Daoy (cell line): ENCODE data around the gene NELL1. TPM values are rescaled to one million over a fixed set of nuclear protein-coding genes. Genes with fewer than 3 reads are reported as not detected.

Experiments used
- DNase-seq: peaks from one replicate; pipeline ENCODE4 v3.0.0-alpha.2; 2015; ENCODE audit warnings: low read depth
- total RNA-seq: library from RNA; depleted of rRNA; stranded (reverse); fragments of >200 nt; shearing (Covaris generic); gene quantifications from 2 replicates; pipeline ENCODE4 v1.2.3, GENCODE V29; 2014

Gene NELL1
- total RNA-seq, 1 experiment from 2014 or later: not detected

DNA sequence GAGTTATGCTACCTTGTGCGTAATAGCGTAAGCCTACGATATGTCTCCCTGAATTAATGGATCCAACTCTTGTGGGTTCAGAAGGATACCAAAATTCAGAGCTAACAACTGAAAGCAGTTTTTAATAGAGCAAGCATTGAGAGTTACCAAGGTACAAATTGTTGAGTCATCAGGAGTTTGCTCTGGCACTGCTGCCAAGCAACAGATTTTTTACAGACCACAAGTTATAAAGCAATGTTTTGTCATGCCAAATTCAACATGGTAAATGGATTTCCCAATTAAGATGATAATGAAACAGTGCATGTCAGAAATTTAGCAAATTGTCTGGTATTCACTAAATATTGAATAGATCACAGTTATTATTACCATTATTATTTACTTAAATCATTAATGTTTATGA is 295.6 kb downstream of the NELL1 start:
- no peak for DNase-seq

DNA sequence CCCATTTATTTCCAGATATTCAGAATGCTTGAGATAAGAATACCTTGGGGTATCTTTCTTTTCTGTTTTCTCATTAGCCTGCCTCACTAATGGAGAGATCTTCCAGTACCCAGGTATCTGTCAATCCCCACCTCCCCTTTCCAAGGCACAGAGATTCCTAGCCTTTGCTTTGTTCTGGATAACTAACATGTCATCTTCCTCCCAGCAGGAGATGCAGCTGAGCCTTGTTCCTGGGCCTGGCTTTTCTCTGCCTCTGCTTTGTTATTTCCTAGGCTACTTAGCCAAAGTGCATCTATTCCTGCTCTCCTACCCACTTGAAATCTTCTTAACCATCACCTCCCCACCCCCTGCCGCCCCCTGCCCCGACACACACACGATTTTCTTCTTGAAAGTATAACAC is 297.1 kb downstream of the NELL1 start:
- no peak for DNase-seq

DNA sequence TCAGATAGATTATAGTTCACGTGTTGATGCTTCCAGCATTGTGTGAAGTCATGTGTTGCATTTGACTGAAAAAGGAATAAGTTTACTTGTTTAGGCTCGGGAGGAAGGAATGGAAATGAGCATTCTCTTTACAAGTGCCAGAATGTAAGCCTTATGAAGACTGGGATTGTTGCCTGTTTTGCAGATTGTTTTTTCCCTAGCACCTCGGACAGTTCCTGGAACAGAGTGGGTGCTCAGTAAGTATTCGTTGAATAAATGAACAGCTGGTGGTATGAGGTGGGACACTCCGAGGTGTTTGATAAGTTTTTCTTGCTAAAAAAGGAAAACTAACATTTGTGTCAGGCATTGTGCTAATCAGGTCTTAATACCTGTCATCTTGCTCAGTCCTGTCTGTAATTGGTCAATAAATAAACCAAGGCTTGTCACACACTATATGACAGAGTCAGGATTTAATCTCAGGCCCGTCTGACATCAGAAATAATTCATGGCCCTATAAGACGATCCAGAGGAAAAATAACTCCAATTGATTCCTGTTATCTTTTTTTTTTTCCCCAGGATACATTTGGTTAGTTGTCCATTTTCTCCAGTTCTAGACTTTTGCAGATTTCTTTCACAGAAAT is 304.7 kb downstream of the NELL1 start:
- DNase-seq: no peak

DNA sequence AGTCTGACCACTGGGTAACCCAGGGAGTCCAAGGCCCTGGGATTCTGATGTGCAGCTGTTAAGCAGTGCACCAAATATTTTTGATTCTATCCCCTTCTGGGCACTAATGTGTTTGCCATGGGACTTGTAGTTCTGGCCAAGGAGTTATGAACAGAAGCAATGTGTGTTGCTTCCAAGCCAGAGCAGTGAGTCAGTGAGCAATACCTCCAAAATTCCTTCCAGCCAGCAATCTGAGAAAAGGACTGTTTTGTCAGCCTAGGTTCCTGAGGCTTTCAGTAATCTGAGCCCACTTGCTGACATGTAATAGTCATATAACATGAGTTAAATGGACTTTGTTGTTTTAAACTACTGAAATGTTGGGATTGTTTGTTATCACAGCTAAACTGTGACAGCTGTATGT is 311.4 kb downstream of the NELL1 start:
- no peak for DNase-seq

DNA sequence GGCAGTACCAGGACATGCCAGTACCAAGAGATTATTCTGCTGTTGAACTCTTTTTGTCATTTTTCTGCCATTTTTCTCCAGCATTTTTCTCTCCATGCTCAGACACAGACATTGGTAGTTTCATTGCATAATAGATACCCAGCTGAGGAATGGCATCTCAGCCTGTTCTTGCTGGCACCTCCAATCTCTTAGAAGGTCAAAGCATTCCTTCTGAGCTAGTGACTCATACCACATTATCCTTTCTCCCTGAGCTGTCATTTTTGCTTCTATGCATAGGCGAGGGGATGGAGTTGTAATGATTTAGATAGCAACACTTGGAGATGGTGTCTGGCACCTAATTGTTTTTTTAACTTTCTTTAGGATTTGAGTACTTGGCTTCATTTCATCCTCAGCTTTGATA is 321.1 kb downstream of the NELL1 start:
- DNase-seq: no peak

DNA sequence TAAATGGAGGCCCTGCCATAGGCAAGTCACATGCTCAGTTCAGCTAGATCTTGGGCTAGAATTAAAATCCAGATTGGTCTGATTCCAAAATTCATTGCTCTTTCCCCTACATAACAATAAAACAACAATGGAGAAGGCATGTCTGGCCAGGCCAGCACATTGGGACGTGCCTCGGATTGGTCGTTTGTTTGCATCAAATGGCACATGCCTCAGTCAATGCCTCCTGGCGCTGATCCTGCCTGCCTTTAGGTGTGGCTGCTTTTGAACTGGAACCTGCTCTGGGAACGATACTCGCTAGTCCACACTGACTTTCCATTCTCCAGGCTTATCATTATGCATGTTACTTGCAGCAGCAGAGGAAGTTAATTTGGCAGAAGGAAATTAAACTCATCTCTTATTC is 322.1 kb downstream of the NELL1 start:
- no peak for DNase-seq

DNA sequence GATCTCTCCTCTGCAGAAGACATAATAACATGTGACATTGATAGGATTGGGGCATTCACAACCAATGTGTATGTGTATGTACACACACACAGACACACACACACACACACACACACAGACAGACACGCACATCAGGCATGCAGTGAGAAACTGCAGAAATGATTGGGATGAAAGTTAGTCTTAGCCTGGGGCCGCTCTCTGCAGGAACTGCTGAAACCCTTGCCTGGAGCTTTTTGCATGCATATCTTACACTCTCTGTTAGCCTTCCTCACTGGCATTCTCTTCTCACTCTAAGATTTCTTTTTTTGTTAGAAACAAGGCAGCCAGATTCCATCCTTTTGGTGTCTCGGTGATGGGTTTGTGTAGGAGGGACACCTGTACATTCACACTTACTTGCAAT is 337.9 kb downstream of the NELL1 start:
- DNase-seq: no peak

DNA sequence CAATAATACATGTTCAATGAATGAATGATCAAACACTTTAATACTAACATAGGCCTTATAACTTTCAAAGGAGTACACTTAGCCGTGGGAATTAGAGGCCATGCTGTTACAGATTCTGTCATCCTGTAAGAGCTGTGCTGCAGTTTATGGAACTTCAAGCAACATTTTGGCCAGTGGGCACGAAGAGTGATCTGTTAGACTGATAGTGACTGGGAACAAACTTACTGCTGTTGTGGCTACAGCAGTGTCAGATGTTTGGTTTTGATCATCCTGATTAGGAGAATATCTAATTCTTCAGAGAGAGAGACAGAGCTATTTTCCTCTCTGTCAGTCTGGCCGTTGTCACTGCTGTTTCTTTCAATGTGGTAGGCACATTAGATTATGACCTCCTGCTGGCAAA is 348.9 kb downstream of the NELL1 start:
- no peak for DNase-seq

DNA sequence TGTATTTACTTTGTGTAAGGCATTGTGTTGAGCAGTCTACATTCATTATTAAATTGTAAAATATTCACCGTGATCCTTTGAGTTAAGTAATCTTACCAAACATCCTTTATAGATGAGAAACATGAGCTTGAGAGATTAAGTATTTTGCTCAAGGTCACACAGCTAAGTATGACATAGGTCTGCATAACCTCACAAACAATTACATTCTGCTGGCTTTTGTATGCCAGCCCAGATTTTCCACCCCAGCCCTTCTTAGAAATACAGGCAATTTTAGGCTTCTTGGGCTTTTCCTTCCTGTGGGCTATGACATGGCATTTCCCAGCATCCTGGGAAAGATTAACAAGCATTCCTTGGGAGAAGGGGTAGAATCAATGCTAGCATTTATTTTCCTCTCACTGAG is 357.3 kb downstream of the NELL1 start:
- no peak for DNase-seq

DNA sequence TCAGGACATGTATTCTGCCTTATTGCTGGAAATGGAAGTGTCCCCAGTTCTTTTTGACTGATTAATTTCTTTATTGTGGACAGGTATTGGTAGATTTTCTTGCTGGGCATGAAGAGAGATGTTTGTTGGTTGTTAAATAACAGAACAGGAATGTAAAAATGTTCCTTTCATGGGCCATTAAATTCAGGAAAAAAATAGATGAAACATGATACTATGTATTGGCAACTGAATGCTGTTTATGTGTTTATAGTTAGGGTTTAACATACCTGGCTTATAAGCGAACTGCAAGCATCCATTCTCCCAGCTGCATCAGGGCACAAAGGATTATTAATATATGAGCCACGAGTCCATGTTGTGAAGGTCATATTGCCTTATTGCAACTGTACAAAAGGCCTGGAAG is 368.5 kb downstream of the NELL1 start:
- DNase-seq: no peak

DNA sequence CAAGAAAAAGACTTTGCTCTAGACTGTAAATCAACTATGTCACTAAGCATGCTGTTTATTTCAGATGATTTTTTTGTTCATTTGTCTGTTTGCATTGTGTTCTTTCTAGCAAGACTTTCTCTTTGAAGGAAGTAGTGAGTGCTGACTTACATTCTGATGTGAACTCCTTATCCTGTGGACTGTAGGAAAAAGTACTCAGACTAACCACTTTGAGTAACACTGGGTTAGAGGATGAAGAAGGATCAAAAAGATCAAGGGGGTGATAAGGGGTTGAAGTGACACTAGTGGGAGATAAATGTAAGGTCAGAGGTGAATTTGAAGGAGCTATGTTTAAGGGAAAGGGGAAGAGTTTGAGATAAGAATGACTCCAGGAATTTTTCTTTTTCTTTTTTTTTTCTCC is 369.4 kb downstream of the NELL1 start:
- no peak for DNase-seq

DNA sequence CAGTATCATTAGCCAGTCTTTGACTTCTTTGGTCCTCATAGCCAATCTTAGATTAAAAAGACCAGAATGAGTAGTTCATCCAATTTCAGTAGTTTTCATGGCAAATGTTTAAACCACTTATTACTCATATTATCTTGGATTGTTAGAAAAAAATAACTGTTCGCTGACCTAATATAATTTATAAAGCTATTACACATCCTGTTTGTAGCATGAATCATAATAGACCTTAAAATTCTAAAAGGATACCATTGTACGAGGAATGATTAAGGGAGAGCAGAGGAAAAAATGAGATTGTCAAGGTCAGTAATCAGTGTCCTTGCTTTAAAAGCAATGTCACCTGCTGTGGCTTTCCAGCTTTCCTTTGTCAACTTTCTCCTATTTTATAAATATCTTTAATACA is 371.2 kb downstream of the NELL1 start:
- DNase-seq: no peak

DNA sequence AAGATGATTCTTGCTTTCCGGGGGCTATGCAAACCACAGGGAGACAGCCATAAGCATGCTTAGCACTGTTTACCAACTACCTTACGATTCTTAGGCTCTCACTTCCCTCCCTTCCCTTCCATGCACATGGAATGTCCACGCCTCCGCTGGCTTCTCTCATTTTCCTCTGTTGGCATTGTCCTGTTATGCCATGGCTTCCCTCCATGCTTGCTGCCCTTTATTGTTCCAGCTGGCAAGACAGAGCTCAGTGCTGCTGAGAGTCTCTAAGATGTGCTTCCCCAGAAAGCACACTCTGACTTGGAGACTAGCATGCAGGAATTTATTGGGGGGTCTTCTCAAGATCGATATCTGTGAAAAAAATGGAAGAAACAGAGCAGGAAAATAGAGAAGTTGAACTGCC is 379.2 kb downstream of the NELL1 start:
- no peak for DNase-seq

DNA sequence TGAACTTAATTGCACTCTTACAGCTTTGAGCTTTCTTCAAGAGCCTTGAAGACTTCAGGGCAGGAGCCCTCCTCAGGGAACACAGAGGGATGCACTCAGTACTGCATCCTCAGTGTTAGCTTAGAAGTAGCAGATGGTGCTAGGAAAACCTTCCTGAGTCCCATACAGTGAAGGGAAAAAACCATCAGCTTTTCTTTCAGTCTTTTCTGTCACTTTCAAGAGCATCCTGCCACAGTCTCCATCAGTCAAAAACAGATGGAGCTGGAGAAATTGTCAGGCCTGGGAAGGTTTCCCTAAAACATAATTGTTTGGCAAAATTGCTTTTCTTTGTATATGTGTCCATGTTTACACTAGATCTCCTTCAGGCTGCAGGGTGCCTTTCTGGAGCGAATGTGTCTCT is 384.1 kb downstream of the NELL1 start:
- no peak for DNase-seq

DNA sequence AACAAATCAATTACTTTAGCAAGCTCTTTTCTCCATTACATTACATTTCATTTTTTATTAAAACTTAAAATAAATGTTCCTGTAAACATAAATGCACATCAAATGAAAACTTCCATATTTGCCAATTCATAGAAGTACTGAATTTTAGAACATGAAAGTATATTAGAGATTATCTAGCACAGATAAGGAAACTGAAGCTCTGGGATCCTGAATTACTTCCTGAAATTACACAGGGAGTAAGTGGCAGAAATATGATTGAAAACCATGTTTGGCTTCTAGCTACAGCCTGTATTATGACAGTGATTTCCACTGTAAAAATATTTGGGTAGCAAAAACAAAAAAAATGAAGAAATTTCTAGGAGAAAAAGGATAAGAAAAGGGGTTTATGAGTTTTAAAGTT is 387.3 kb downstream of the NELL1 start:
- no peak for DNase-seq

DNA sequence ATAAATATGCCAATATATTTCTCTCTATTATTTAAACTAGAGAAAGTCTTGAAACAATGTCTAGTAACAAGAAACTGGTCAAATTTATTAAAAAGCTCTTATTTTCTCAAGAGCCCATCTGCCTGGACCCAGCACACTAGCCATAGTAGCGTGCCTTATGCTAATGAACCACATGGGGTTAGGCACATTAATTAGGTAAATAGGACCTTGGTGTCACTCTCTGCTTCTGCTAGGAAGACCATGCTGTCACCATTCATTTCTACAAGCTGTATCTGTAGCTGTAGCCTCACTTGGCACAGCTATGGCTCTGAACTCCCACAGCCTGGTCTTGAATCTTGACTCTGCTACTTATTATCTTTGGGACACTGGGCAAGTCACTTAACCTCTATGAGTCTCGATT is 390.5 kb downstream of the NELL1 start:
- DNase-seq: no peak

DNA sequence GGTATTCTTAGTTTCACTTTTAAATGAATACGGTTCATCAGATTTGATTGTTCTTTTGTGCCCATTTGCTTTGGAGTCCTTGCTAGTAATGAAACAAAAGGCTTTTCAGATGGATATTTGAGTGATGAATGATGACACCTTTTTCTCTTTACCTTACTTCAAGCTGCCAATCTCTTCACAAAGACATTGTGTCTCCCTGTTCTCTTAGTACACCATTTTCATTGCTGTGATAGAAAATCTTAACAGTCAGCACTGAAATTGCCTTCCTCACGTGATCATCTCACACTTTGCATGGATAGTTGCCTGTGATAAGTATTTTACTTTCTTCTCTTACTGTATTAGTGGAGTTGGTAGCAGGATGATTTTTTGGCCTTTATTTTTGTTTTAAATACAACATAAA is 396.6 kb downstream of the NELL1 start:
- DNase-seq: no peak

DNA sequence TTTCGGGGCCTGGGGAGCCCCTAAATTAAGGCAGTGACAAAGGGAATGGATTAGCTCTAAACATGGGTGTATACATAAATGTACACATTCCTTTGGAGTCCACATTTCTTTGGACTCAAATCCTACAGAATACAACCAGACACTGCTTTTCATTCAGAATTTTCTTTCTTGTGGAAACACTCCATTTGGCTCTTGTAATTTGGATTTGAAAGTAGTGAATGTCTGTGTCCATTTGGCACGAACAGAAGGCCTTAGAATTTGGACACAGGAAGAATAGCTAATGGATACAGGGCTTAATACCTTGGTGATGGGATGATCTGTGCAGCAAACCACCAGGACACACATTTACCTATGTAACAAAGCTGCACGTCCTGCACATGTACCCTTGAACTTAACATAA is 399.5 kb downstream of the NELL1 start:
- DNase-seq: no peak

DNA sequence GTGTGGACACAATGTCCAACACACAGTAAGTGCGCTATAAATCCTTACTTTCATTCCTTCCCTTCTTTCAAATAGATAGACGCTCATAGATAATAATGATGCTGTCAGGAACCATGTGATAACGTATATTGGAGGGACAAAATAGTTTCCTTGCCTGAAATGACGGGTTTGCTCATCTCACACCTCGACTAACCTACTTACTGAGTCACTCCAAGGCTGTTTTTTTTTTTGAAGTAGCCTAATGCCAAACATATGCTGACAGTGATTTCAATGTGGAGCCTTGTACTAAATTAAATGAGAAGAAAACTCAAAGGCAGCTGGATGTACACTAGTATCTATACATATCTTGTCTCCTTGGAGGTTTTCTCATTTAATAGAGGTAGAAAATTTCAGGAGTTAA is 400.5 kb downstream of the NELL1 start:
- DNase-seq: no peak

DNA sequence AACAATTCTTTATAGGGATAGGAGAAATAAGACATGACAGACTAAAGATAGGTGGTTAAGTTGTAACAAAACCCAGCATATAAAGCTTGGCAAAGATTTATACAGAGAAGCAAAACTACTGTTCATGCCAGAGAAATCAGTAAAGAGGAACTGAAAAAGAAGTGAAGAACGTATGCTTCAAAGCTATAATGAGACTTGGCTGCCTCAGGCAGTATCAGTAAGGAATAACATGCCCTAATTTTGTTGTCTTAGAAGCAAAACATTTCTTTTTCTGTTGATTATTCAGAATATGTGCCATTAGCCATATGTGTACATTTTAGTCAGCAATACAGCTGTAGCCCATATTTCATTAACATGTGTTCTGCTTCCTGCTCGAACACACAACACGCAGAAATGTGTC is 403.2 kb downstream of the NELL1 start:
- no peak for DNase-seq

DNA sequence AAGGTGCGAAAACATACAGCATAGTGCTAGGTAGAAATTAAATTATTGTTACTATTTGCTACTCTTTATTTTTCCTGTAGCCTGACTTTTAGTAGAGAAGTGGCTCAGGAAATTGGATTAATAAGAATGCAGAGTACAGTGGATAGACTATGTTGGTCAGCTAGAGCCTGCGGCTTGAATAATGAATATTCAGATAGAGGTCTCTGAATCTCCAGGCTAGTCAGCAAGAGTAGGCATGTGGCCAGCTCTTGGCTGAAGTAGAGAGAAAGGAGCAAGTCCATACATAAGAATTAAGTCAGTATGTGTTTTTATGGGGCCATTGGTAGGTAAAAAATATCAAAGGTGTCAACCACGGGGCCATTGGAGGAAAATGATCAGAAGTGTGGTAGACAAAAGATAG is 413.5 kb downstream of the NELL1 start:
- no peak for DNase-seq

DNA sequence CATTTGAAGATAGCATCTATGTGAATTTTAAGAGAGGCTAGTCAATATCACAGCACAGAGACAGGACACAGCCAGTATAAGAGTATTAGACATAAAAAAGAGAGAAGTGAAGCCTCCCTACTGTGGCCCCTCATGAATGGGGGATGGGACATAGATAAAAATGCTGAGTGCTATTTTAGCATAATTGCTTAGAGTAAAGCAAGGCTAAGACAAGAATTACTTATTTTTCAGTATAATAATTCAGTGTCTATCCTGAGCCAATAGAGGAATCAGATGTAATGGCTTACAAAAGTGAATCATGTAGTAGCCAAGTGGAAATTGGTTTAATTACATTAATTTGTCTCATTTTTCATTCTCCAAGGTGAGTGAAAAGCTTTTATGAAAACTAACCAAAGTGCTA is 419.5 kb downstream of the NELL1 start:
- DNase-seq: no peak

DNA sequence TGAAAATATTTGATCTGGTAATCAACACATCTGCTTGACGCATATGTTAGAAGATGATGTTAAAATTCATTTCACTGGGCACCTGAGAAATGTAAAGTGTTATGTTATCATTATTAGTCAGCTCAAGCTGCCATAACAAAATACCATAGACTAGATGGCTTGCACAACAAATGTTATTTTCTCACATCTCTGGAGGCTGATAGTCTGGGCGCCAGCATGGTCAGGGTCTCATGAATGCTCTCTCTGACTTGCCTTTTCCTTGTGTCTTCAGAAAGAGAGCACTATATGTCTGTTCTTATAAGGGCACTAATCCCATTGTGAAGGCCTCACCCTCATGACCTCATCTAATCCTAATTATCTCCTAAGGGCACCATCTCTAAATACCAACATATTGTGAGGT is 435.3 kb downstream of the NELL1 start:
- DNase-seq: no peak

DNA sequence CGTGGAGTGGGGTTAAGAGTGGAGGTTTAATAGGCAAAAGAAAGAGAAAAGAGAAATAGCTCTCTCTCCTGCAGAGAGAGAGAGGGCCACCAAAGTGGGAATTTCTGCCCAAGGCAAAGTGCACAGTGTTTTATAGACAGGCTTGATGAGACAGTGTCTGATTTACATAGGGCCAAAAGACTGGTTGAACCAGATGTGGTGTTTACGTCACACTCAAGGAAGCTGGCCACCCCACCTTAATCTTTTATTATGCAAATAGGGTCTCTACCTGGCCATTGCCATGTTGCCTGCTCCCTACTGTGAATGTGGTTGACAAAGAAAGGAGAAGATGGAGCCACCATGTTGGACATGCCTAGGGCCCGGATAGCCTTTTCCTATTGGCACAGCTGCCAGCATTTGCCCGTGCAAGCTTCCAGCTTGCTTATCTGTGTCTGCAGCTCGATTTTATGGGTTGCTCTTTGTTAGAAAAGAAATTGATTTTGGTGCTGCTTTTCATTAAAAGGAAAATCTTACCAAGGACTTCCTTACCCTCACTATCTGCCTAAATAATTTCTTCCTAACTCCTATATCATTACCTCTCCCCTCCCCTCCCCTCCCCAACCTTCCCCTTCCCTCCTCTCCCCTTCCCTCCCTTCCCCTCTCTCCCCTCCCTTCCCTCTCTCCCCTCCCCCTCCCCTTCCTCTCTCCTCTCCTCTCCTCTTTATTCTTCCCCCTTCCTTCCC is 436.0 kb downstream of the NELL1 start:
- DNase-seq: no peak
